Right lobe of liver (tissue), 4 donors: ENCODE measurements around the gene SALL1.

Experiments
- POLR2A ChIP-seq: fragments of 450-650 bp; IDR thresholded peaks from one replicate; pipeline ENCODE4 v1.6.1; 2017; ENCODE audit warnings: antibody characterized with exemption, mild to moderate bottlenecking
- TF ChIP-seq, protein P1 (sequence below), 4 donors: fragments of 200-600 bp in 3 of 4; fragments of 450-650 bp in 1 of 4; IDR thresholded peaks; one replicate each; pipeline versions ENCODE4 v1.5.1 to v1.8.0; 2016 to 2022; ENCODE audit warnings: antibody characterized with exemption in 4 of 4, mild to moderate bottlenecking in 2 of 4
- donor health status: DM: no; HTN: no; CAD: no.
- donor health status: DM: no; HTN: no; CAD: no.
- donor health status: DM: no; HTN: yes; CAD: no.

DNA sequence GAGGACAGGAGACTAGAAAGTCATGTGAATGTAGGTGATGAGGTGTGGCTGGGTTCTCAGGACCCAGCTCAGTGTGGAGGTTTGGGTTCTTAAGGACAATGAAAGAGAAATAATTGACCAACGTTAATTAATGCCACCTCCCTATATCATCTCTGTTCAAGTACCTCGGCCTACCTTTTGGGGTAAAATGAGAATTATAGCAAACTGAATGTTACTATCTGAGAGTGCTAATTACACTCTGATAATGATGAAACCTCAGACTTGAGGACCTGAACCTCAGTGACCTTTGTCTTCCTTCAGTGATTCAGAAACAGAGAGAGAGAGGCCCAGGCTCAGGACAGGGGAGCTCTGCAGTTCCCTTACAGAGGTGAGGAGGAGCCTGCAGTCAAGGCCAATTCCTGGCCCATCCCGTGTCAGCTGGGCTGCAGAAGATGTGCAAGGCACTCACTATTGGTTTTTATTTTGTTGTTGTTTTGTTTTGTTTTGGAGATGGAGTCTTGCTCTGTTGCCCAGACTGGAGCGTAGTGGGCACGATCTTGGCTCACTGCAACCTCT lies 57.3 kb downstream of the SALL1 start:
- TF ChIP-seq, protein P1, sequence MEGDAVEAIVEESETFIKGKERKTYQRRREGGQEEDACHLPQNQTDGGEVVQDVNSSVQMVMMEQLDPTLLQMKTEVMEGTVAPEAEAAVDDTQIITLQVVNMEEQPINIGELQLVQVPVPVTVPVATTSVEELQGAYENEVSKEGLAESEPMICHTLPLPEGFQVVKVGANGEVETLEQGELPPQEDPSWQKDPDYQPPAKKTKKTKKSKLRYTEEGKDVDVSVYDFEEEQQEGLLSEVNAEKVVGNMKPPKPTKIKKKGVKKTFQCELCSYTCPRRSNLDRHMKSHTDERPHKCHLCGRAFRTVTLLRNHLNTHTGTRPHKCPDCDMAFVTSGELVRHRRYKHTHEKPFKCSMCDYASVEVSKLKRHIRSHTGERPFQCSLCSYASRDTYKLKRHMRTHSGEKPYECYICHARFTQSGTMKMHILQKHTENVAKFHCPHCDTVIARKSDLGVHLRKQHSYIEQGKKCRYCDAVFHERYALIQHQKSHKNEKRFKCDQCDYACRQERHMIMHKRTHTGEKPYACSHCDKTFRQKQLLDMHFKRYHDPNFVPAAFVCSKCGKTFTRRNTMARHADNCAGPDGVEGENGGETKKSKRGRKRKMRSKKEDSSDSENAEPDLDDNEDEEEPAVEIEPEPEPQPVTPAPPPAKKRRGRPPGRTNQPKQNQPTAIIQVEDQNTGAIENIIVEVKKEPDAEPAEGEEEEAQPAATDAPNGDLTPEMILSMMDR (IDR thresholded peaks at IDR 0.05): no peak
- no peak for TF ChIP-seq POLR2A
